H1 (cell line): Measurements from ENCODE around the gene TAF4. TPM values are rescaled to one million over a fixed set of nuclear protein-coding genes. Genes with fewer than 3 reads are reported as not detected.

Experiments used
- CTCF ChIA-PET: fragments of 300-600 bp; sonication (Branson Sonifier 250); formaldehyde crosslinking; loops from one replicate; lab custom pipeline; 2021; ENCODE audit not compliant: partially characterized antibody; lab: Charles Lee
- POLR2A ChIA-PET: fragments of 300-600 bp; sonication (Branson Sonifier 250); formaldehyde crosslinking; loops from one replicate; lab custom pipeline; 2021; ENCODE audit warnings: inconsistent platforms; ENCODE audit not compliant: partially characterized antibody; lab: Charles Lee
- DNase-seq, 2 experiments: peaks; one replicate each; pipeline versions ENCODE4 v3.0.0 to v3.0.0-alpha.2; 2010 to 2022; ENCODE audit warnings: low spot score in 2 of 2, low read depth in 1 of 2, mixed read lengths in 1 of 2
- FAIRE-seq: peaks from 2 replicates; lab custom pipeline; 2011; peaks lifted over from hg19 to GRCh38; lab: Jason Lieb, UNC
- H2AFZ ChIP-seq: 2 replicates; pipeline ENCODE4 v1.8.1; 2012; ENCODE audit warnings: low read length, inconsistent platforms
- H2AK5ac ChIP-seq: 2 replicates; pipeline ENCODE4 v1.6.1; 2013; ENCODE audit warnings: low read depth, low read length
- H2BK120ac ChIP-seq: replicated peaks from 2 replicates; pipeline ENCODE3; 2013; ENCODE audit warnings: low read depth, low read length, inconsistent platforms
- H2BK12ac ChIP-seq: 2 replicates; pipeline ENCODE4 v1.6.1; 2013; ENCODE audit warnings: low read depth, low read length
- H2BK15ac ChIP-seq: 2 replicates; pipeline ENCODE4 v1.6.1; 2013; ENCODE audit warnings: low read length
- H2BK20ac ChIP-seq: 2 replicates; pipeline ENCODE4 v1.6.1; 2013; ENCODE audit warnings: low read length
- H2BK5ac ChIP-seq: 2 replicates; pipeline ENCODE4 v1.6.1; 2013; ENCODE audit warnings: low read depth, low read length
- H3K14ac ChIP-seq: 2 replicates; pipeline ENCODE4 v1.6.1; 2013; ENCODE audit warnings: inconsistent platforms; ENCODE audit not compliant: insufficient read length
- H3K18ac ChIP-seq: 2 replicates; pipeline ENCODE4 v1.6.1; 2013; ENCODE audit warnings: low read length; ENCODE audit errors: extremely low read depth
- H3K23ac ChIP-seq: 2 replicates; pipeline ENCODE4 v1.6.1; 2013; ENCODE audit warnings: inconsistent platforms; ENCODE audit not compliant: insufficient read length
- H3K23me2 ChIP-seq: 2 replicates; pipeline ENCODE4 v1.6.1; 2013; ENCODE audit warnings: low read depth, low read length
- H3K27ac ChIP-seq: 2 replicates; pipeline ENCODE4 v1.6.1; 2011; ENCODE audit warnings: low read depth, low read length, inconsistent platforms
- H3K27me3 ChIP-seq, 4 experiments: replicated peaks in 1 of 4; 1 replicate in 1 of 4; 2 replicates in 3 of 4; pipeline versions ENCODE4 v1.6.1 to v1.8.1; 2011 to 2013; ENCODE audit warnings: low read length in 3 of 4, mild to moderate bottlenecking in 3 of 4, inconsistent platforms in 2 of 4, mixed read lengths in 2 of 4, moderate library complexity in 1 of 4; ENCODE audit not compliant: control insufficient read depth in 3 of 4, insufficient read depth in 3 of 4; ENCODE audit errors: extremely low read depth in 1 of 4
- H3K36me3 ChIP-seq, 4 experiments: 2 replicates each; pipeline versions ENCODE4 v1.6.1 to v1.8.1; 2011 to 2013; ENCODE audit warnings: mild to moderate bottlenecking in 4 of 4, low read length in 3 of 4, moderate library complexity in 2 of 4, control low read depth in 1 of 4, inconsistent platforms in 1 of 4; ENCODE audit not compliant: insufficient read depth in 4 of 4, control insufficient read depth in 2 of 4
- H3K4ac ChIP-seq: replicated peaks from 2 replicates; pipeline ENCODE3; 2013; ENCODE audit warnings: low read length, low read depth, mixed read lengths, inconsistent platforms; ENCODE audit not compliant: insufficient read length
- H3K4me1 ChIP-seq, 4 experiments: replicated peaks in 1 of 4; 1 replicate in 1 of 4; 2 replicates in 3 of 4; pipeline versions ENCODE4 v1.6.1 to v1.8.1; 2011 to 2013; ENCODE audit warnings: low read length in 3 of 4, inconsistent platforms in 2 of 4, mixed read lengths in 1 of 4; ENCODE audit not compliant: insufficient read depth in 4 of 4, control insufficient read depth in 3 of 4
- H3K4me2 ChIP-seq, 2 experiments: 2 replicates each; pipeline versions ENCODE4 v1.6.1 to v1.8.1; 2011 to 2013; ENCODE audit warnings: low read depth in 2 of 2, low read length in 2 of 2, control low read depth in 1 of 2, inconsistent platforms in 1 of 2, mild to moderate bottlenecking in 1 of 2; ENCODE audit not compliant: insufficient read depth in 1 of 2
- H3K4me3 ChIP-seq, 4 experiments: fragments of 200-600, 300-600 bp in 1 of 4; sonication (generic), shearing (Covaris generic), sonication (Bioruptor Twin) in 1 of 4; 2 replicates each; pipeline versions ENCODE4 v1.5.1 to v1.8.1; 2011 to 2016; ENCODE audit warnings: low read length in 4 of 4, low read depth in 3 of 4, control low read depth in 2 of 4, inconsistent platforms in 2 of 4, mild to moderate bottlenecking in 2 of 4, mixed read lengths in 1 of 4, moderate library complexity in 1 of 4; ENCODE audit not compliant: insufficient read depth in 2 of 4; ENCODE audit errors: extremely low read depth in 1 of 4
- H3K56ac ChIP-seq: replicated peaks from 2 replicates; pipeline ENCODE3; 2013; ENCODE audit warnings: low read depth, mild to moderate bottlenecking, mixed read lengths, low read length, inconsistent platforms; ENCODE audit not compliant: insufficient read length
- H3K79me1 ChIP-seq: 2 replicates; pipeline ENCODE4 v1.6.1; 2013; ENCODE audit warnings: low read depth, low read length, control low read depth
- H3K79me2 ChIP-seq, 2 experiments: 2 replicates each; pipeline versions ENCODE4 v1.6.1 to v1.8.1; 2012 to 2013; ENCODE audit warnings: low read length in 2 of 2, mild to moderate bottlenecking in 2 of 2, inconsistent platforms in 1 of 2; ENCODE audit not compliant: insufficient read depth in 2 of 2, control insufficient read depth in 1 of 2
- H3K9ac ChIP-seq, 4 experiments: replicated peaks in 1 of 4; 1 replicate in 1 of 4; 2 replicates in 3 of 4; pipeline versions ENCODE4 v1.6.1 to v1.8.1; 2011 to 2013; ENCODE audit warnings: low read depth in 3 of 4, low read length in 3 of 4, control low read depth in 2 of 4, mild to moderate bottlenecking in 2 of 4, moderate library complexity in 2 of 4, inconsistent platforms in 1 of 4; ENCODE audit errors: extremely low read depth in 1 of 4
- H3K9me3 ChIP-seq, 2 experiments: 2 replicates each; pipeline versions ENCODE4 v1.6.1 to v1.8.1; 2012 to 2013; ENCODE audit warnings: mild to moderate bottlenecking in 2 of 2, moderate library complexity in 2 of 2, control low read depth in 1 of 2, inconsistent platforms in 1 of 2, low read depth in 1 of 2, low read length in 1 of 2, mixed read lengths in 1 of 2; ENCODE audit not compliant: insufficient read depth in 2 of 2
- H4K20me1 ChIP-seq, 2 experiments: replicated peaks in 1 of 2; 2 replicates each; pipeline versions ENCODE3 to v1.8.1; 2011 to 2013; ENCODE audit warnings: inconsistent platforms in 2 of 2, low read length in 2 of 2, mild to moderate bottlenecking in 1 of 2; ENCODE audit not compliant: insufficient read depth in 2 of 2, control insufficient read depth in 1 of 2
- H4K5ac ChIP-seq: 2 replicates; pipeline ENCODE4 v1.6.1; 2013; ENCODE audit warnings: low read length, low read depth, mixed read lengths, inconsistent platforms; ENCODE audit not compliant: insufficient read length
- H4K8ac ChIP-seq: 2 replicates; pipeline ENCODE4 v1.8.0; 2013; ENCODE audit warnings: mild to moderate bottlenecking, moderate library complexity, low read length, inconsistent platforms; ENCODE audit not compliant: insufficient read depth; ENCODE audit errors: extremely low read depth
- H4K91ac ChIP-seq: replicated peaks from 2 replicates; pipeline ENCODE3; 2013; ENCODE audit warnings: low read length, mixed read lengths, inconsistent platforms; ENCODE audit not compliant: insufficient read length
- CEBPB ChIP-seq: IDR thresholded peaks from 2 replicates; pipeline ENCODE4 v1.6.1; 2012; ENCODE audit warnings: low read depth, low read length
- CHD1 ChIP-seq: IDR thresholded peaks from 2 replicates; pipeline ENCODE4 v1.6.1; 2012; ENCODE audit warnings: low read depth, low read length, improper control_type of control experiment
- CHD2 ChIP-seq: IDR thresholded peaks from 2 replicates; pipeline ENCODE4 v1.6.1; 2012; ENCODE audit warnings: low read length, improper control_type of control experiment
- CTBP2 ChIP-seq: IDR thresholded peaks from 2 replicates; pipeline ENCODE4 v1.7.0; 2011; ENCODE audit warnings: borderline replicate concordance, mild to moderate bottlenecking, moderate library complexity, mixed read lengths, low read length; ENCODE audit not compliant: insufficient read depth, insufficient read length
- EGR1 ChIP-seq: IDR thresholded peaks from 2 replicates; pipeline ENCODE4 v1.6.1; 2011; ENCODE audit warnings: low read depth, low read length, borderline replicate concordance
- FOSL1 ChIP-seq: IDR thresholded peaks from 2 replicates; pipeline ENCODE4 v1.6.1; 2011; ENCODE audit warnings: mild to moderate bottlenecking, low read depth, low read length, moderate library complexity; ENCODE audit not compliant: insufficient read depth
- HDAC6 ChIP-seq: IDR thresholded peaks from one replicate; pipeline ENCODE4 v1.7.1; 2012; ENCODE audit warnings: low read depth, mild to moderate bottlenecking, inconsistent platforms, low read length, moderate library complexity
- JUND ChIP-seq: IDR thresholded peaks from 2 replicates; pipeline ENCODE4 v1.6.1; 2011; ENCODE audit warnings: mild to moderate bottlenecking, improper control_type of control experiment, low read length
- NRF1 ChIP-seq: IDR thresholded peaks from 2 replicates; pipeline ENCODE4 v1.6.1; 2011; ENCODE audit warnings: mild to moderate bottlenecking, low read depth, low read length, improper control_type of control experiment
- POLR2AphosphoS5 ChIP-seq: IDR thresholded peaks from 2 replicates; pipeline ENCODE4 v1.6.1; 2011; ENCODE audit warnings: low read depth, low read length
- POU5F1 ChIP-seq: IDR thresholded peaks from 2 replicates; pipeline ENCODE4 v1.6.1; 2011; ENCODE audit warnings: low read depth, mild to moderate bottlenecking, low read length, moderate library complexity
- SAP30 ChIP-seq: fragments of 300-600 bp; sonication (generic); IDR thresholded peaks from 2 replicates; pipeline ENCODE4 v1.7.1; 2012; ENCODE audit warnings: low read length, moderate library complexity, mild to moderate bottlenecking, inconsistent platforms; ENCODE audit not compliant: insufficient read depth, insufficient replicate concordance
- SIN3A ChIP-seq, 2 experiments: IDR thresholded peaks in 1 of 2; conservative IDR thresholded peaks in 1 of 2; 2 replicates each; pipeline ENCODE4 v1.6.1; 2011 to 2012; ENCODE audit warnings: low read length in 2 of 2, improper control_type of control experiment in 1 of 2, low read depth in 1 of 2, mild to moderate bottlenecking in 1 of 2
- SIRT6 ChIP-seq: IDR thresholded peaks from one replicate; pipeline ENCODE4 v1.7.1; 2012; ENCODE audit warnings: low read length, inconsistent platforms
- SUZ12 ChIP-seq: fragments of 200-600 bp; sonication (generic); IDR thresholded peaks from 2 replicates; pipeline ENCODE4 v1.6.1; 2012; ENCODE audit warnings: mild to moderate bottlenecking, inconsistent platforms, low read length, moderate library complexity, mixed read lengths
- WGBS, 2 experiments: shearing (Covaris generic) in 1 of 2; methylation state at CpG; one replicate each; pipeline versions ENCODE4 v1.1.6 to v1.1.7; 2013 to 2015; ENCODE audit warnings: low lambda C conversion rate in 2 of 2, mixed read lengths in 2 of 2, inconsistent platforms in 1 of 2, low coverage in 1 of 2, missing lambda C conversion rate in 1 of 2; ENCODE audit not compliant: insufficient replicate concordance in 2 of 2, insufficient coverage in 1 of 2, insufficient read length in 1 of 2; ENCODE audit errors: extremely low coverage in 1 of 2, missing lambda C conversion rate in 1 of 2; 5-methylcytosine and 5-hydroxymethylcytosine counted together
- polyA plus RNA-seq, 7 experiments: library from polyadenylated mRNA; depleted of rRNA in 3 of 7; stranded (reverse) in 5 of 7; unstranded in 2 of 7; fragments of >200 nt in 5 of 7; fragments of 200-250 nt in 2 of 7; gene quantifications; 1 replicate in 5 of 7; 2 replicates in 1 of 7; 4 replicates in 1 of 7; pipeline versions ENCODE4 v1.2.1 to v1.2.3, GENCODE V29; 2011 to 2013; ENCODE audit warnings: missing spikeins in 2 of 7, mixed read lengths in 2 of 7
- total RNA-seq: library from RNA; stranded (reverse); fragmentation: NEBNext Ultra II Directional; extraction: Animal tissue kit (Norgen Biotek cat#: 25700); gene quantifications from 2 replicates; pipeline ENCODE4 v1.2.1, GENCODE V29; 2021

The TAF4 gene
- total and polyA plus RNA-seq, 2 of the 8 experiments (the other 6 are each of a cell fraction or from before 2014, with no cell fraction given) = 16.0 to 30.1 TPM

- no peak overlapping the region for H4K8ac ChIP-seq
- no peaks in the 10 kb centered on the region; the same call in 1 of the 2 replicates for H3K23me2 ChIP-seq
- FAIRE-seq (no peak), DNase-seq (no peak)
- H3K79me2 ChIP-seq = no peaks in the 10 kb centered on the region
- H3K27ac ChIP-seq = no peak overlapping the region
- no peak overlapping the region for H3K14ac ChIP-seq
- no peak overlapping the region for H2BK15ac ChIP-seq
- no peak overlapping the region for H4K5ac ChIP-seq
- H2BK120ac ChIP-seq = no peak overlapping the region
- WGBS, 2 experiments = 95% methylated on average over 14 of the region's 14 CpGs; no CpG with 5 or more reads in 1 of the 2 experiments
- no peak overlapping the region for H3K56ac ChIP-seq
- H2AFZ ChIP-seq = no peak overlapping the region
- H3K9ac ChIP-seq = no peak overlapping the region
- H4K91ac ChIP-seq = no peak overlapping the region
- H3K4ac ChIP-seq = no peak overlapping the region
- no peak overlapping the region for H3K18ac ChIP-seq
- no peaks in the 10 kb centered on the region; a peak in 1 of 7 replicates for H3K4me1 ChIP-seq
- H2AK5ac ChIP-seq = no peak overlapping the region
- peaks cover 5 to 6% of the 10 kb centered on the region in 2 experiments for H4K20me1 ChIP-seq
- H3K23ac ChIP-seq = no peak overlapping the region
- H3K9me3 ChIP-seq = no peaks in the 10 kb centered on the region
- H3K27me3 ChIP-seq = no peaks in the 10 kb centered on the region
- ChIA-PET POLR2A (no interaction called here), CTCF (interaction anchor here (0.6 to 1.4 kb wide), 5 partner anchors 30 to 1846 kb away, joined by 3 to 5 read pairs (median 4); no protein-coding TSS in a partner anchor)
- H2BK12ac ChIP-seq = no peak overlapping the region
- no peak overlapping the region for H2BK20ac ChIP-seq
- no peaks in the 10 kb centered on the region for H3K79me1 ChIP-seq
- H3K4me2 ChIP-seq = no peak overlapping the region
- no peak overlapping the region for H2BK5ac ChIP-seq
- no peak overlapping the region for H3K4me3 ChIP-seq
- peaks cover 0 to 11% (median 3%) of the 10 kb centered on the region in 4 experiments; a peak in 3 of 8 replicates for H3K36me3 ChIP-seq
- no peak for TF ChIP-seq SIRT6
- TF ChIP-seq NRF1 = no peak
- TF ChIP-seq CTBP2 = no peak
- TF ChIP-seq CHD2 = no peak
- no peak for TF ChIP-seq CEBPB
- no peak for TF ChIP-seq SUZ12
- no peak for TF ChIP-seq EGR1
- TF ChIP-seq SIN3A (conservative IDR thresholded peaks at IDR 0.05 in 1 of 2, IDR thresholded peaks at IDR 0.05 in 1 of 2; ENCODE audit: low read depth in 1 of 2, low read length in 2 of 2) = no peak
- TF ChIP-seq POLR2AphosphoS5 = no peak
- no peak for TF ChIP-seq CHD1
- no peak for TF ChIP-seq SAP30
- TF ChIP-seq HDAC6 = no peak
- TF ChIP-seq POU5F1 = no peak
- TF ChIP-seq JUND = no peak
- TF ChIP-seq FOSL1 = no peak
These were observed 91.4 kb downstream of the TAF4 start for GRCh38 chr20:61974357-61974665.
